Hepatocyte (in vitro differentiated cells): ENCODE results near the gene CCL27.

Source experiments
- CTCF ChIP-seq: fragments of 200-600 bp; sonication (generic); IDR thresholded peaks from 2 replicates; pipeline ENCODE4 v1.5.1; 2016; ENCODE audit warnings: antibody characterized with exemption, mild to moderate bottlenecking; ENCODE audit not compliant: poor library complexity
- EZH2 ChIP-seq: fragments of 200-600 bp; sonication (generic); IDR thresholded peaks from 2 replicates; pipeline ENCODE4 v1.6.1; 2016; ENCODE audit warnings: antibody characterized with exemption, mild to moderate bottlenecking, borderline replicate concordance

DNA sequence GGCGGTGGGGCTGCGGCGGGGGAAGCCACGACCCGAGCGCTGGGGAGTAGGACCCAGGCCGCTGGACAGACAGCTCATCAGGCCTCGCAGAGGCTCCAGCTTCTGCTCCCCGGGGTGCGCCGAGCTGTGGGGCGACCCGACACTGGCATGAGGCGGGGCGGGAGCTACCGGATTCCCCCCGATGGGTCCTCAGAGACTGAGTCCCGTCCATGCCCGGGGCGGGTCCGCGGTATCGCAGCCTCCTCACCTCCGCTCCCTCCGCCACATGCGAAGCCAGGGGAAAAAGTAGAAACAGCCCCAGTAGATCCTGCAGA is 2.6 kb upstream of the CCL27 start:
- TF ChIP-seq CTCF (no peak), EZH2 (no peak)
